ENCODE measurements around the gene C7orf25.

DNA sequence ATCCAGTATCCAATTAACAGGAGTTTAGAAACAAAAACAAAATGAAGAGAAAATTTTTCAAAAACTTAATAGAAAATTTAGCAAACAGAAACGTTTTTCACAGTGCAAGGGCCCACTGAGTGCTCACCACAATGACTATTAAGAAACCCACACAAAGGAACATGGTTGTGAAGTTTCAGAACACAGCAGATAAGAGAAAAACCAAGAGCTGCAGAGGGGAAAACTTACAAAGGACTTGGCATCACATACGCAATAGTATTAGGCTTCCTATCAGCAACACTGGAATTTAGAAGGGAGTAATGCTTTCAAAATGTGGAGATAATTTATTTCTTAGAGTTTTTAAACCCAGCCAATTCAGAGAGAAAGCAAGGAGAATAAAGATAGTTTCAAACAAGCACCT, 1.7 kb upstream of the C7orf25 start:
- no peak for TF ChIP-seq POLR2AphosphoS5 (IDR thresholded peaks at IDR 0.05)
- TF ChIP-seq, protein P1, sequence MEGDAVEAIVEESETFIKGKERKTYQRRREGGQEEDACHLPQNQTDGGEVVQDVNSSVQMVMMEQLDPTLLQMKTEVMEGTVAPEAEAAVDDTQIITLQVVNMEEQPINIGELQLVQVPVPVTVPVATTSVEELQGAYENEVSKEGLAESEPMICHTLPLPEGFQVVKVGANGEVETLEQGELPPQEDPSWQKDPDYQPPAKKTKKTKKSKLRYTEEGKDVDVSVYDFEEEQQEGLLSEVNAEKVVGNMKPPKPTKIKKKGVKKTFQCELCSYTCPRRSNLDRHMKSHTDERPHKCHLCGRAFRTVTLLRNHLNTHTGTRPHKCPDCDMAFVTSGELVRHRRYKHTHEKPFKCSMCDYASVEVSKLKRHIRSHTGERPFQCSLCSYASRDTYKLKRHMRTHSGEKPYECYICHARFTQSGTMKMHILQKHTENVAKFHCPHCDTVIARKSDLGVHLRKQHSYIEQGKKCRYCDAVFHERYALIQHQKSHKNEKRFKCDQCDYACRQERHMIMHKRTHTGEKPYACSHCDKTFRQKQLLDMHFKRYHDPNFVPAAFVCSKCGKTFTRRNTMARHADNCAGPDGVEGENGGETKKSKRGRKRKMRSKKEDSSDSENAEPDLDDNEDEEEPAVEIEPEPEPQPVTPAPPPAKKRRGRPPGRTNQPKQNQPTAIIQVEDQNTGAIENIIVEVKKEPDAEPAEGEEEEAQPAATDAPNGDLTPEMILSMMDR (IDR thresholded peaks at IDR 0.05), result no peak

All from breast epithelium (tissue), 3 donors.